Panc1 (cell line): Measurements from ENCODE around the gene MEOX2. TPM values are rescaled to one million over a fixed set of nuclear protein-coding genes. Genes with fewer than 3 reads are reported as not detected.

Experiments used
- ATAC-seq: fragments of 200-7000 bp; cut with Tn5 transposase; 2 replicates; pipeline ENCODE4 v1.9.1; 2020; ENCODE audit warnings: mild to moderate bottlenecking, moderate library complexity
- BruUV-seq: library from RNA; stranded (reverse); fragments of 400-500 nt; replicated peaks from 2 replicates; lab custom pipeline; 2021; lab: Mats Ljungman, UMichigan
- CTCF ChIA-PET: fragments of 300-600 bp; sonication (Branson Sonifier 250); formaldehyde crosslinking; loops from one replicate; lab custom pipeline; 2022; ENCODE audit warnings: antibody characterized with exemption; lab: Charles Lee
- POLR2A ChIA-PET: fragments of 300-600 bp; sonication (Branson Sonifier 250); formaldehyde crosslinking; loops from one replicate; lab custom pipeline; 2022; ENCODE audit warnings: antibody characterized with exemption; lab: Charles Lee
- DNase-seq: peaks from one replicate; pipeline ENCODE4 v3.0.0-alpha.2; 2010; ENCODE audit warnings: low read depth, low spot score
- H3K27ac ChIP-seq: 2 replicates; pipeline ENCODE4 v1.5.1; 2011; ENCODE audit warnings: mild to moderate bottlenecking, low read length, inconsistent platforms
- H3K27me3 ChIP-seq: fragments of 200-500 bp; sonication (Bioruptor generic); 2 replicates; pipeline ENCODE4 v1.6.0; 2014; ENCODE audit warnings: low read length, inconsistent platforms; ENCODE audit not compliant: control insufficient read depth, insufficient read depth
- H3K36me3 ChIP-seq: fragments of 200-500 bp; sonication (Bioruptor generic); 2 replicates; pipeline ENCODE4 v1.5.1; 2014; ENCODE audit warnings: inconsistent platforms, mild to moderate bottlenecking, low read length, moderate library complexity; ENCODE audit not compliant: control insufficient read depth, insufficient read depth
- H3K4me1 ChIP-seq: 2 replicates; pipeline ENCODE4 v1.5.1; 2011; ENCODE audit warnings: inconsistent platforms, mild to moderate bottlenecking, low read length, moderate library complexity; ENCODE audit not compliant: control insufficient read depth, insufficient read depth
- H3K4me3 ChIP-seq, 2 experiments: 2 replicates each; pipeline ENCODE4 v1.5.1; 2011 to 2012; ENCODE audit warnings: low read depth in 2 of 2, low read length in 2 of 2, mild to moderate bottlenecking in 2 of 2, inconsistent platforms in 1 of 2, moderate library complexity in 1 of 2
- H3K9me3 ChIP-seq: fragments of 200-500 bp; sonication (Bioruptor generic); 2 replicates; pipeline ENCODE4 v1.5.1; 2014; ENCODE audit warnings: low read depth, mild to moderate bottlenecking, inconsistent platforms, low read length, moderate library complexity; ENCODE audit not compliant: control insufficient read depth, insufficient read depth
- POLR2AphosphoS5 ChIP-seq: IDR thresholded peaks from 2 replicates; pipeline ENCODE4 v1.6.1; 2012; ENCODE audit warnings: mild to moderate bottlenecking, low read depth, low read length, moderate library complexity
- SIN3A ChIP-seq: IDR thresholded peaks from 2 replicates; pipeline ENCODE4 v1.6.1; 2012; ENCODE audit warnings: low read depth, mild to moderate bottlenecking, low read length, moderate library complexity, borderline replicate concordance; ENCODE audit not compliant: insufficient read depth
- TCF7L2 ChIP-seq: IDR thresholded peaks from 2 replicates; pipeline ENCODE4 v1.6.1; 2011; ENCODE audit warnings: mild to moderate bottlenecking, low read depth, low read length, inconsistent platforms
- in situ Hi-C: cut with HindIII; loops from 2 replicates; pipeline ENCODE4 v1.10.0; 2016; ENCODE audit warnings: low sequenced_read_pairs, low pct_unique_long_range_greater_than_20kb
- intact Hi-C: fragments of 100-400 bp; cut with micrococcal nuclease; formaldehyde crosslinking; loops from one replicate; pipeline ENCODE4 v1.10.0; 2022; ENCODE audit not compliant: unreplicated experiment
- total RNA-seq: library from RNA; stranded (reverse); gene quantifications from one replicate; pipeline ENCODE4 v1.2.1, GENCODE V29; 2021; ENCODE audit not compliant: unreplicated experiment
- TF ChIP-seq, protein P1 (sequence below): fragments of 450-650 bp; IDR thresholded peaks from 2 replicates; pipeline ENCODE4 v1.5.1; 2017; ENCODE audit warnings: mild to moderate bottlenecking
- TF ChIP-seq, protein P2 (sequence below), 2 experiments: IDR thresholded peaks; 2 replicates each; pipeline ENCODE4 v1.6.1; 2011 to 2012; ENCODE audit warnings: low read depth in 2 of 2, control low read depth in 1 of 2, low read length in 1 of 2, mild to moderate bottlenecking in 1 of 2, moderate library complexity in 1 of 2; ENCODE audit not compliant: insufficient read depth in 1 of 2

MEOX2 gene
- total RNA-seq, 1 experiment from 2014 or later = not detected

GRCh38 chr7:15593382-15593781 lies 93.1 kb downstream of the MEOX2 start:
- CTCF ChIA-PET = no interaction called here
- DNase-seq (no peak), ATAC-seq (no peak)
- POLR2A ChIA-PET = interaction anchor here (0.6 kb wide), 2 partner anchors 110 to 238 kb away, joined by 3 to 5 read pairs; no protein-coding TSS in a partner anchor
- no peaks in the 10 kb centered on the region for H3K36me3 ChIP-seq
- no peak overlapping the region for H3K4me3 ChIP-seq
- 0 out of 2 replicates have a peak, but pooled peaks cover 4% of the 10 kb centered on the region for H3K9me3 ChIP-seq
- no peaks in the 10 kb centered on the region for H3K27me3 ChIP-seq
- intact Hi-C loops (no loop called here), in situ Hi-C loops (no loop called here)
- no TSS peak for BruUV-seq
- H3K4me1 ChIP-seq = no peaks in the 10 kb centered on the region
- no peak overlapping the region for H3K27ac ChIP-seq
- TF ChIP-seq SIN3A (no peak), POLR2AphosphoS5 (no peak), TCF7L2 (no peak)
- TF ChIP-seq, protein P1, sequence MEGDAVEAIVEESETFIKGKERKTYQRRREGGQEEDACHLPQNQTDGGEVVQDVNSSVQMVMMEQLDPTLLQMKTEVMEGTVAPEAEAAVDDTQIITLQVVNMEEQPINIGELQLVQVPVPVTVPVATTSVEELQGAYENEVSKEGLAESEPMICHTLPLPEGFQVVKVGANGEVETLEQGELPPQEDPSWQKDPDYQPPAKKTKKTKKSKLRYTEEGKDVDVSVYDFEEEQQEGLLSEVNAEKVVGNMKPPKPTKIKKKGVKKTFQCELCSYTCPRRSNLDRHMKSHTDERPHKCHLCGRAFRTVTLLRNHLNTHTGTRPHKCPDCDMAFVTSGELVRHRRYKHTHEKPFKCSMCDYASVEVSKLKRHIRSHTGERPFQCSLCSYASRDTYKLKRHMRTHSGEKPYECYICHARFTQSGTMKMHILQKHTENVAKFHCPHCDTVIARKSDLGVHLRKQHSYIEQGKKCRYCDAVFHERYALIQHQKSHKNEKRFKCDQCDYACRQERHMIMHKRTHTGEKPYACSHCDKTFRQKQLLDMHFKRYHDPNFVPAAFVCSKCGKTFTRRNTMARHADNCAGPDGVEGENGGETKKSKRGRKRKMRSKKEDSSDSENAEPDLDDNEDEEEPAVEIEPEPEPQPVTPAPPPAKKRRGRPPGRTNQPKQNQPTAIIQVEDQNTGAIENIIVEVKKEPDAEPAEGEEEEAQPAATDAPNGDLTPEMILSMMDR = no peak
- TF ChIP-seq, protein P2, sequence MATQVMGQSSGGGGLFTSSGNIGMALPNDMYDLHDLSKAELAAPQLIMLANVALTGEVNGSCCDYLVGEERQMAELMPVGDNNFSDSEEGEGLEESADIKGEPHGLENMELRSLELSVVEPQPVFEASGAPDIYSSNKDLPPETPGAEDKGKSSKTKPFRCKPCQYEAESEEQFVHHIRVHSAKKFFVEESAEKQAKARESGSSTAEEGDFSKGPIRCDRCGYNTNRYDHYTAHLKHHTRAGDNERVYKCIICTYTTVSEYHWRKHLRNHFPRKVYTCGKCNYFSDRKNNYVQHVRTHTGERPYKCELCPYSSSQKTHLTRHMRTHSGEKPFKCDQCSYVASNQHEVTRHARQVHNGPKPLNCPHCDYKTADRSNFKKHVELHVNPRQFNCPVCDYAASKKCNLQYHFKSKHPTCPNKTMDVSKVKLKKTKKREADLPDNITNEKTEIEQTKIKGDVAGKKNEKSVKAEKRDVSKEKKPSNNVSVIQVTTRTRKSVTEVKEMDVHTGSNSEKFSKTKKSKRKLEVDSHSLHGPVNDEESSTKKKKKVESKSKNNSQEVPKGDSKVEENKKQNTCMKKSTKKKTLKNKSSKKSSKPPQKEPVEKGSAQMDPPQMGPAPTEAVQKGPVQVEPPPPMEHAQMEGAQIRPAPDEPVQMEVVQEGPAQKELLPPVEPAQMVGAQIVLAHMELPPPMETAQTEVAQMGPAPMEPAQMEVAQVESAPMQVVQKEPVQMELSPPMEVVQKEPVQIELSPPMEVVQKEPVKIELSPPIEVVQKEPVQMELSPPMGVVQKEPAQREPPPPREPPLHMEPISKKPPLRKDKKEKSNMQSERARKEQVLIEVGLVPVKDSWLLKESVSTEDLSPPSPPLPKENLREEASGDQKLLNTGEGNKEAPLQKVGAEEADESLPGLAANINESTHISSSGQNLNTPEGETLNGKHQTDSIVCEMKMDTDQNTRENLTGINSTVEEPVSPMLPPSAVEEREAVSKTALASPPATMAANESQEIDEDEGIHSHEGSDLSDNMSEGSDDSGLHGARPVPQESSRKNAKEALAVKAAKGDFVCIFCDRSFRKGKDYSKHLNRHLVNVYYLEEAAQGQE (IDR thresholded peaks at IDR 0.05; ENCODE audit: insufficient read depth in 1 of 2, low read depth in 2 of 2, low read length in 1 of 2) = no peak

DNA sequence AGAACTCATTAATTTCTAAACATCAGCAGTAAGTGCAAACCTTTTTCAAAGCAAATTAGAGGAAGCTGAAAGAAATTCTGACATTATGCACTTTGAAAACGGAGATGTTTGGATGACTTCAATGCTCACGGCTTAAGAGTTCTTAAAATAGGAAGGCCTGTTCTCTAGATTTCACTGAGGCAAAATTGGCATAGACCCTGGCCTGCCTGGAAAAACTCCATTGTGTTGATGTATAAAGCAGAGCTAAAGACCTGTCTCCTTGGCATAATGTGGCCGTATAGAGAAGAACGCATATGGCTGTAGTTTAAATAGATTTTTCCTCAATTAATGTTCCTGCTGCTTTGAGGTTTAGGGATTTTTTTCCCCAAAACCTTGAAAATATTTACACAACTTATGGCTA lies 100.2 kb downstream of the MEOX2 start:
- peaks cover 17% of the 10 kb centered on the region for H3K9me3 ChIP-seq
- POLR2A ChIA-PET = no interaction called here
- no peaks in the 10 kb centered on the region for H3K4me1 ChIP-seq
- no peak overlapping the region for H3K27ac ChIP-seq
- TF ChIP-seq, protein P2 (IDR thresholded peaks at IDR 0.05; ENCODE audit: insufficient read depth in 1 of 2, low read depth in 2 of 2, low read length in 1 of 2) = no peak
- TF ChIP-seq POLR2AphosphoS5 = no peak
- TF ChIP-seq, protein P1 = no peak
- TF ChIP-seq SIN3A = no peak
- no peak for TF ChIP-seq TCF7L2
- no TSS peak for BruUV-seq
- DNase-seq = no peak
- no peaks in the 10 kb centered on the region for H3K36me3 ChIP-seq
- intact Hi-C loops (no loop called here), in situ Hi-C loops (no loop called here)
- no peak for ATAC-seq
- CTCF ChIA-PET = no interaction called here
- no peaks in the 10 kb centered on the region for H3K27me3 ChIP-seq
- H3K4me3 ChIP-seq = no peak overlapping the region
